ENCODE measurements around the gene MUC4. TPM values are rescaled to one million over a fixed set of nuclear protein-coding genes. Genes with fewer than 3 reads are reported as not detected.

MUC4 gene
- total RNA-seq, 6 donors from 2014 or later: 4.6 to 75.4 (median 11.3) TPM

GRCh38 chr3:195802261-195802701 lies 9.4 kb downstream of the MUC4 start:
- WGBS, 2 donors: 38 to 46% methylated on average over 14 to 15 of the region's 15 CpGs
- ATAC-seq (ENCODE audit: low FRiP score in 2 of 2): no peak
- H3K27me3 ChIP-seq: no peaks in the 10 kb centered on the region

GRCh38 chr3:195801251-195802183 lies 10.2 kb downstream of the MUC4 start:
- Histone ChIP-seq H3K36me3 (no peaks in the 10 kb centered on the region), H3K27me3 (no peaks in the 10 kb centered on the region), H3K9me3 (no peaks in the 10 kb centered on the region), H3K4me1 (peaks cover 2 to 45% (median 24%) of the 10 kb centered on the region in 4 donors), H3K27ac (peak overlapping the region in 1 of 4 donors; percentile 32), H3K4me3 (no peak overlapping the region)
- DNase-seq (peak; percentile 22 to 71), ATAC-seq (ENCODE audit: low FRiP score in 2 of 2) (no peak)
- TF ChIP-seq EP300 (IDR thresholded peaks at IDR 0.05) (no peak), CTCF (IDR thresholded peaks at IDR 0.05) (no peak), POLR2A (IDR thresholded peaks at IDR 0.05) (no peak), POLR2AphosphoS5 (IDR thresholded peaks at IDR 0.05) (no peak)
- 65 to 69% methylated on average over 35 of the region's 35 CpGs for WGBS, 2 donors

More at GRCh38 chr3:195802261-195802701, 9.4 kb downstream of the MUC4 start:
- Histone ChIP-seq H3K36me3 (no peaks in the 10 kb centered on the region), H3K27ac (peak overlapping the region in 1 of 4 donors; percentile 52), H3K4me1 (peaks cover 2 to 52% (median 26%) of the 10 kb centered on the region in 4 donors), H3K9me3 (no peaks in the 10 kb centered on the region), H3K4me3 (no peak overlapping the region)
- DNase-seq: peak in 1 of 2 donors; percentile 19
- no peak for TF ChIP-seq CTCF (IDR thresholded peaks at IDR 0.05)
- no peak for TF ChIP-seq POLR2AphosphoS5 (IDR thresholded peaks at IDR 0.05)
- TF ChIP-seq POLR2A (IDR thresholded peaks at IDR 0.05): no peak
- no peak for TF ChIP-seq EP300 (IDR thresholded peaks at IDR 0.05)

DNA sequence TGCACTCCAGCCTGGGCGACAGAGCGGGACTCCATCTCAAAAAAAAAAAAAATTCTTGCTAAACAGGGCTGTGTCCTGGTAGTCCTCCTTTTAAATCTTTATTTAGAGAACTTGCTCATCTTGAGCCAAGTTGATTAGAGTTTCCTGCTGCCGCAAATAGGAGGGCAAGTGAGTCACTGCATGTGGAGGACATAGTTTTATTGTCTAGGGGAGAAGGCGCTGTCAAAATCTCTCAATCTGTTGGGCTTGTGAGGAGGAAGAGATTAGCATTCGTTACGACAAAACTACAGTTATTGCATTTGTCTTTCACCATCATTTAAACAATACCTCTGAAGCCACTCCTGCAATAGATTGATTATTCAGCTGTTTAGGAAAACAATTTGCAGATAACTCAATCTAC lies 11.5 kb downstream of the MUC4 start:
- DNase-seq (no peak), ATAC-seq (ENCODE audit: low FRiP score in 2 of 2) (no peak)
- TF ChIP-seq CTCF (IDR thresholded peaks at IDR 0.05) (no peak), POLR2A (IDR thresholded peaks at IDR 0.05) (no peak), EP300 (IDR thresholded peaks at IDR 0.05) (no peak), POLR2AphosphoS5 (IDR thresholded peaks at IDR 0.05) (no peak)
- H3K4me3 ChIP-seq: no peak overlapping the region
- H3K27me3 ChIP-seq: no peaks in the 10 kb centered on the region
- H3K27ac ChIP-seq: no peak overlapping the region
- WGBS, 2 donors: 86 to 91% methylated on average over 6 of the region's 6 CpGs
- peaks cover 2 to 40% (median 21%) of the 10 kb centered on the region in 4 donors for H3K4me1 ChIP-seq
- no peaks in the 10 kb centered on the region for H3K9me3 ChIP-seq
- no peaks in the 10 kb centered on the region for H3K36me3 ChIP-seq

DNA sequence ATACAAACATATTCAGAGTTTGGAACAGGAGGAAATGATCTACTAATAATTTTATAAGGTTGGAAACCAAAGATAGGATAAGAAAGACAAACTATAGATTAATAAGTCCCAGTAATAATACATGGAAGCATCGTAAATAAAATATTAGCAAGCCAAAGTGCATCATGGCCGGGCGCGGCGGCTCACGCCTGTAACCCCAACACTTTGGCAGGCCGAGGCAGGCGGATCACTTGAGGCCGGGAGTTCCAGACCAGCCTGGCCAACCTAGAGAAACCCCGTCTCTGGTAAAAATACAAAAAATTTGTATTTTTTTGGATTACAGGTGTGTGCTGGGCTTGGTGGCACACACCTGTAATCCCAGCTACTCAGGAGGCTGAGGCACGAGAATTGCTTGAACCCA lies 14.9 kb downstream of the MUC4 start:
- TF ChIP-seq EP300 (IDR thresholded peaks at IDR 0.05) (no peak), POLR2AphosphoS5 (IDR thresholded peaks at IDR 0.05) (no peak), CTCF (IDR thresholded peaks at IDR 0.05) (no peak), POLR2A (IDR thresholded peaks at IDR 0.05) (no peak)
- DNase-seq: peak; percentile 17 to 67
- WGBS, 2 donors: 95% methylated on average over 11 of the region's 11 CpGs

More for the DNA sequence above, 14.9 kb downstream of the MUC4 start:
- no peak overlapping the region for H3K4me3 ChIP-seq
- no peak overlapping the region for H3K27ac ChIP-seq
- no peaks in the 10 kb centered on the region for H3K27me3 ChIP-seq
- peaks cover 0 to 10% (median 5%) of the 10 kb centered on the region in 4 donors for H3K4me1 ChIP-seq
- no peaks in the 10 kb centered on the region for H3K36me3 ChIP-seq
- no peak for ATAC-seq (ENCODE audit: low FRiP score in 2 of 2)
- no peaks in the 10 kb centered on the region for H3K9me3 ChIP-seq

All from upper lobe of left lung (tissue), 6 donors.